HEK293 (cell line): ENCODE measurements around the gene SPIRE2.
A peak's percentile ranks its signal among the peaks of the same experiment; 100 is the strongest.

Experiments
- ATF2 ChIP-seq: fragments of 450-650 bp; formaldehyde crosslinking; IDR thresholded peaks from 2 replicates; pipeline ENCODE4 v1.5.1; 2016; ENCODE audit warnings: missing biosample characterization, missing genetic modification characterization, low read depth
- ELK4 ChIP-seq: IDR thresholded peaks from 2 replicates; pipeline ENCODE4 v1.6.1; 2011; ENCODE audit warnings: mild to moderate bottlenecking, low read depth, low read length, borderline replicate concordance
- FEZF1 ChIP-seq: fragments of 450-650 bp; formaldehyde crosslinking; IDR thresholded peaks from 2 replicates; pipeline ENCODE4 v1.5.1; 2016; ENCODE audit warnings: missing biosample characterization, missing genetic modification characterization
- GLIS1 ChIP-seq: fragments of 450-650 bp; formaldehyde crosslinking; IDR thresholded peaks from 2 replicates; pipeline ENCODE4 v1.5.1; 2016; ENCODE audit warnings: missing biosample characterization, missing genetic modification characterization
- GLIS2 ChIP-seq: fragments of 450-650 bp; formaldehyde crosslinking; IDR thresholded peaks from 2 replicates; pipeline ENCODE4 v1.5.1; 2016; ENCODE audit warnings: missing biosample characterization, missing genetic modification characterization
- KLF10 ChIP-seq: fragments of 450-650 bp; IDR thresholded peaks from 2 replicates; pipeline ENCODE4 v1.5.1; 2018; ENCODE audit warnings: missing biosample characterization, mild to moderate bottlenecking, missing genetic modification characterization
- PRDM1 ChIP-seq: fragments of 450-650 bp; formaldehyde crosslinking; IDR thresholded peaks from 2 replicates; pipeline ENCODE4; 2016; ENCODE audit warnings: missing biosample characterization, missing genetic modification characterization
- REST ChIP-seq: fragments of 450-650 bp; formaldehyde crosslinking; IDR thresholded peaks from 2 replicates; pipeline ENCODE4 v1.5.1; 2016; ENCODE audit warnings: missing biosample characterization, missing genetic modification characterization
- SCRT2 ChIP-seq: fragments of 450-650 bp; formaldehyde crosslinking; IDR thresholded peaks from 2 replicates; pipeline ENCODE4 v1.5.1; 2016; ENCODE audit warnings: missing biosample characterization, missing genetic modification characterization
- TRIM28 ChIP-seq: IDR thresholded peaks from 2 replicates; pipeline ENCODE4 v1.6.1; 2011; ENCODE audit warnings: low read length, control low read depth, borderline replicate concordance
- ZBTB17 ChIP-seq: fragments of 450-650 bp; formaldehyde crosslinking; IDR thresholded peaks from 2 replicates; pipeline ENCODE4 v1.5.1; 2016; ENCODE audit warnings: missing biosample characterization, missing genetic modification characterization
- ZBTB21 ChIP-seq: fragments of 450-650 bp; formaldehyde crosslinking; IDR thresholded peaks from 2 replicates; pipeline ENCODE4 v1.5.1; 2017; ENCODE audit warnings: missing biosample characterization, missing genetic modification characterization
- ZNF121 ChIP-seq: fragments of 450-650 bp; formaldehyde crosslinking; IDR thresholded peaks from 2 replicates; pipeline ENCODE4 v1.5.1; 2016; ENCODE audit warnings: missing biosample characterization, missing genetic modification characterization
- ZNF146 ChIP-seq: fragments of 450-650 bp; formaldehyde crosslinking; IDR thresholded peaks from 2 replicates; pipeline ENCODE4 v1.5.1; 2016; ENCODE audit warnings: missing biosample characterization, missing genetic modification characterization
- ZNF155 ChIP-seq: fragments of 450-650 bp; formaldehyde crosslinking; IDR thresholded peaks from 2 replicates; pipeline ENCODE4 v1.5.1; 2016; ENCODE audit warnings: missing biosample characterization, missing genetic modification characterization
- ZNF174 ChIP-seq: fragments of 450-650 bp; formaldehyde crosslinking; IDR thresholded peaks from 2 replicates; pipeline ENCODE4 v1.5.0; 2017; ENCODE audit warnings: missing biosample characterization, mild to moderate bottlenecking, missing genetic modification characterization
- ZNF175 ChIP-seq: fragments of 450-650 bp; formaldehyde crosslinking; IDR thresholded peaks from 2 replicates; pipeline ENCODE4 v1.5.1; 2016; ENCODE audit warnings: missing biosample characterization, missing genetic modification characterization
- ZNF2 ChIP-seq: fragments of 450-650 bp; formaldehyde crosslinking; IDR thresholded peaks from 2 replicates; pipeline ENCODE4 v1.5.1; 2016; ENCODE audit warnings: missing biosample characterization, missing genetic modification characterization
- ZNF211 ChIP-seq: fragments of 450-650 bp; formaldehyde crosslinking; IDR thresholded peaks from 2 replicates; pipeline ENCODE4 v1.5.1; 2016; ENCODE audit warnings: low read depth, missing biosample characterization, missing genetic modification characterization
- ZNF26 ChIP-seq: fragments of 450-650 bp; formaldehyde crosslinking; IDR thresholded peaks from 2 replicates; pipeline ENCODE4 v1.5.1; 2016; ENCODE audit warnings: missing biosample characterization, missing genetic modification characterization
- ZNF274 ChIP-seq, 2 experiments: fragments of 200-500 bp in 1 of 2; fragments of 450-650 bp in 1 of 2; sonication (Bioruptor generic) in 1 of 2; formaldehyde crosslinking in 1 of 2; IDR thresholded peaks; 2 replicates each; pipeline versions ENCODE4 v1.5.1 to v1.6.1; 2014 to 2016; ENCODE audit warnings: borderline replicate concordance in 1 of 2, inconsistent platforms in 1 of 2, low read length in 1 of 2, missing biosample characterization in 1 of 2, missing genetic modification characterization in 1 of 2
- ZNF280C ChIP-seq: fragments of 450-650 bp; formaldehyde crosslinking; IDR thresholded peaks from 2 replicates; pipeline ENCODE4 v1.5.1; 2016; ENCODE audit warnings: missing biosample characterization, missing genetic modification characterization
- ZNF311 ChIP-seq: fragments of 450-650 bp; formaldehyde crosslinking; IDR thresholded peaks from 2 replicates; pipeline ENCODE4 v1.5.1; 2017; ENCODE audit warnings: missing biosample characterization, missing genetic modification characterization, borderline replicate concordance
- ZNF37A ChIP-seq: fragments of 450-650 bp; IDR thresholded peaks from 2 replicates; pipeline ENCODE4 v1.5.1; 2018; ENCODE audit warnings: missing biosample characterization, missing genetic modification characterization
- ZNF48 ChIP-seq: fragments of 450-650 bp; formaldehyde crosslinking; IDR thresholded peaks from 2 replicates; pipeline ENCODE4 v1.5.1; 2016; ENCODE audit warnings: missing biosample characterization, missing genetic modification characterization
- ZNF549 ChIP-seq: fragments of 450-650 bp; IDR thresholded peaks from 2 replicates; pipeline ENCODE4 v1.5.1; 2018; ENCODE audit warnings: missing biosample characterization, missing genetic modification characterization, mild to moderate bottlenecking, inconsistent platforms, moderate library complexity
- ZNF571 ChIP-seq: fragments of 450-650 bp; formaldehyde crosslinking; IDR thresholded peaks from 2 replicates; pipeline ENCODE4 v1.5.0; 2017; ENCODE audit warnings: missing biosample characterization, missing genetic modification characterization
- ZNF596 ChIP-seq: fragments of 450-650 bp; IDR thresholded peaks from 2 replicates; pipeline ENCODE4 v1.5.0; 2018; ENCODE audit warnings: missing biosample characterization, mild to moderate bottlenecking, missing genetic modification characterization, moderate library complexity
- ZNF830 ChIP-seq: fragments of 450-650 bp; IDR thresholded peaks from 2 replicates; pipeline ENCODE4 v1.5.0; 2018; ENCODE audit warnings: missing biosample characterization, missing genetic modification characterization, low read depth, mild to moderate bottlenecking, moderate library complexity

SPIRE2 gene

GRCh38 chr16:89873109-89873971, 45.1 kb downstream of the SPIRE2 start, which contains the start of gene TCF25 (continued):
- no peak for TF ChIP-seq ZNF280C (tag by site-specific recombination)
- no peak for TF ChIP-seq FEZF1 (tag by site-specific recombination)
- TF ChIP-seq ZNF146 (tag by site-specific recombination), result 0 out of 2 replicates have a peak, but pooled peaks have one; percentile 34
- TF ChIP-seq ZNF211 (tag by site-specific recombination), result no peak
- TF ChIP-seq ZNF830 (tag by site-specific recombination), result no peak
- 0 out of 2 replicates have a peak, but pooled peaks have one; percentile 34 for TF ChIP-seq KLF10 (tag by site-specific recombination)
- no peak for TF ChIP-seq ATF2 (tag by site-specific recombination)
- TF ChIP-seq ZNF37A (tag by site-specific recombination), result no peak
- TF ChIP-seq ZNF155 (tag by site-specific recombination), result no peak
- peak; percentile 32; the same call in 1 of the 2 replicates for TF ChIP-seq ZBTB21 (tag by site-specific recombination)
- no peak for TF ChIP-seq SCRT2 (tag by site-specific recombination)
- TF ChIP-seq REST, result no peak
- no peak for TF ChIP-seq ELK4
- TF ChIP-seq ZNF571 (tag by site-specific recombination), result no peak
- no peak for TF ChIP-seq ZNF549
- TF ChIP-seq ZNF2 (tag by site-specific recombination), result no peak
- TF ChIP-seq ZNF175, result no peak
- TF ChIP-seq ZNF596 (tag by site-specific recombination), result no peak
- TF ChIP-seq ZNF121 (tag by site-specific recombination), result no peak
- no peak for TF ChIP-seq ZNF48 (tag by site-specific recombination)
- TF ChIP-seq ZBTB17 (tag by site-specific recombination), result peak; percentile 69
- no peak for TF ChIP-seq ZNF311 (tag by site-specific recombination)
- TF ChIP-seq TRIM28, result no peak
- no peak for TF ChIP-seq ZNF26 (tag by site-specific recombination)
- TF ChIP-seq GLIS2 (tag by site-specific recombination), result peak; percentile 73; the same call in 1 of the 2 replicates
- TF ChIP-seq ZNF274 (IDR thresholded peaks at IDR 0.05; ENCODE audit: low read length), result no peak
- no peak for TF ChIP-seq ZNF274 (tag by site-specific recombination; IDR thresholded peaks at IDR 0.05; ENCODE audit: borderline replicate concordance)
- no peak for TF ChIP-seq PRDM1 (tag by site-specific recombination)
- TF ChIP-seq GLIS1 (tag by site-specific recombination), result peak; percentile 90
- TF ChIP-seq ZNF174 (tag by site-specific recombination), result no peak
